ENCODE measurements around the gene ELN. TPM values are rescaled to one million over a fixed set of nuclear protein-coding genes. Genes with fewer than 3 reads are reported as not detected.
"Not testable (repeated sequence)": the region's sequence is repeated elsewhere in the genome, so short reads cannot be mapped to it uniquely, and the experiment has no call there.

Gene ELN
- total RNA-seq, 1 experiment from 2014 or later: not detected

DNA sequence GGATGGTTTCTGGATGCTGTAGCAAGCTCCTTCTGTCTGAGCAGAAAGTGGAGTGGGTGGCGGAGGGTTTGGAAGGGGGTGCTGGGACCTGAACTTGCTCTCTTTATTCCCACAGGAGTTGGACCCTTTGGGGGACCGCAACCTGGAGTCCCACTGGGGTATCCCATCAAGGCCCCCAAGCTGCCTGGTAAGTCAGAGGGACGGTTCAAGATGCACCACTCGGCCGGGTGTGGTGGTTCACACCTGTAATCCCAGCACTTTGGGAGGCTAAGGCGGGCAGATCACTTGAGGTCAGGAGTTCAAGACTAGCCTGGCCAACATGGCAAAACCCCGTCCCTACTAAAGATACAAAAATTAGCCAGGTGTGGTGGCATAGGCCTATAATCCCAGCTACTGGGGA, 18.6 kb downstream of the ELN start:
- not testable (repeated sequence) for DNase-seq; H3K27me3 ChIP-seq (ENCODE audit: low read length); H4K20me1 ChIP-seq (ENCODE audit: insufficient read depth, low read depth, low read length)

DNA sequence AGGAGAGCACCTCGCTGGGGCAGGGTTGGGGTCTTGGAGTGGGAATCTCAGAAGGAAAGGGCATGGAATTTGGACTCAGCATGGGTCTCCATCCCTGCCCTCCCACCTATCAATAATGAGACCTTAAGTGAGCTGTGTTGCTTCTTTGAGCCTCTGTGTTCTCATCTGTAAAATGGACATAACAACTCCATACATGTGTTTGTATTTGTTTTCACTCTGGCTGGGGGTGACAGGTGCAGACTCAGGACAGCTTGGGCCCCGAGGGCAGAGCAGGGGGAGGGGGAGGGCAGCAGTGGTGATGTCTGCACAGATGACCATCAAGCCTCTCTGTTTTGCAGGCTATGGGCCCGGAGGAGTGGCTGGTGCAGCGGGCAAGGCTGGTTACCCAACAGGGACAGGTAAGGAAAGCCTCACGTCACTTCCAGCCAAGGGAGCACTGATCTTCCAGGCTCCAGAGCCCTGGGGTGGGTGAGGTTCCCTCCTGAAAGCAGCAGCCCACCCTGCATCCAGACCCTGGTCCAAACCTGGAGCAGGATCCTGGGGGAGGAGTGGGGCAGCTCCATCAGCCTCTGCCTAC, 19.9 kb downstream of the ELN start:
- Histone ChIP-seq H3K36me3 (ENCODE audit: insufficient read depth, low read length) (no peaks in the 10 kb centered on the region), H3K9ac (ENCODE audit: low read length) (no peak overlapping the region), H4K20me1 (ENCODE audit: insufficient read depth, low read depth, low read length) (0 out of 2 replicates have a peak, but pooled peaks cover 3% of the 10 kb centered on the region), H3K4me1 (ENCODE audit: low read length) (peaks cover 3% of the 10 kb centered on the region; the same call in 1 of the 2 replicates), H3K4me2 (ENCODE audit: low read depth, low read length, poor library complexity, severe bottlenecking) (no peak overlapping the region), H3K9me2 (replicated peaks; ENCODE audit: insufficient read depth, low read length) (no peaks in the 10 kb centered on the region), H3K27me3 (ENCODE audit: low read length) (no peaks in the 10 kb centered on the region), H3K27ac (ENCODE audit: low read length) (no peak overlapping the region), H3K9me3 (ENCODE audit: low read length) (no peaks in the 10 kb centered on the region), H3K79me2 (ENCODE audit: low read length) (no peaks in the 10 kb centered on the region), H2AFZ (ENCODE audit: low read length) (no peak overlapping the region), H3K4me3 (ENCODE audit: low read length) (no peak overlapping the region)
- DNase-seq: no peak

More for the DNA sequence above, 18.6 kb downstream of the ELN start:
- H3K4me3 ChIP-seq (ENCODE audit: low read length); H3K79me2 ChIP-seq (ENCODE audit: low read length); H3K9me3 ChIP-seq (ENCODE audit: low read length); H3K4me1 ChIP-seq (ENCODE audit: low read length); H3K27ac ChIP-seq (ENCODE audit: low read length); H3K9ac ChIP-seq (ENCODE audit: low read length); H3K36me3 ChIP-seq (ENCODE audit: insufficient read depth, low read length); H3K4me2 ChIP-seq (ENCODE audit: low read depth, low read length, poor library complexity, severe bottlenecking); H3K9me2 ChIP-seq (replicated peaks; ENCODE audit: insufficient read depth, low read length); H2AFZ ChIP-seq (ENCODE audit: low read length): not testable (repeated sequence)

DNA sequence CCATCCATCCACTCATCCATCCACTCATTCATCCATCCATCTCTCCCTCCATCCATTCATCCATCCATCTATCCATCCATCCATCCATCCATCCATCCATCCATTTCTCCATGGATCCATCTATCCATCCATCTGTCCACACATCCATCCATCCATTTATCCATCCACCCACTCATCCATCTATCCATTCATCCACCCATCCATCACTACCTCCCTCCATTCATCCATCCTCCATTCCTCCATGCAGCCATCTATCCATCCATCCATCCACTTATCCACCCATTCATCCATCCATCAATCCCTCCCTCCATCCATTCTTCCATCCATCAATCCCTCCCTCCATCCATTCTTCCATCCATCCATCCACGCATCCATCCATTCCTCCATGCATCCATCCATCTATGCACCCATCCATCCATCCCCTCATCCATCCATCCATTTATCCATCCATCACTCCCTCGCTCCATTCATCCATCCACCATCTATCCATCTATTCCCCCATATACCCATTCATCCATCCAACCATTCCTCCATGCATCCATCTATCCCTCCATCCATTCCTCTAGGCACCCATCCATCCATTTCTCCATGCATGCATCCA, 21.1 kb downstream of the ELN start:
- H3K9me3 ChIP-seq (ENCODE audit: low read length): no peaks in the 10 kb centered on the region
- H3K36me3 ChIP-seq (ENCODE audit: insufficient read depth, low read length): no peaks in the 10 kb centered on the region
- no peak overlapping the region for H3K4me3 ChIP-seq (ENCODE audit: low read length)
- H3K4me2 ChIP-seq (ENCODE audit: low read depth, low read length, poor library complexity, severe bottlenecking): no peak overlapping the region
- H3K4me1 ChIP-seq (ENCODE audit: low read length): peaks cover 3% of the 10 kb centered on the region; the same call in 1 of the 2 replicates
- no peaks in the 10 kb centered on the region for H3K27me3 ChIP-seq (ENCODE audit: low read length)
- no peaks in the 10 kb centered on the region for H3K9me2 ChIP-seq (replicated peaks; ENCODE audit: insufficient read depth, low read length)
- DNase-seq: no peak
- H2AFZ ChIP-seq (ENCODE audit: low read length): no peak overlapping the region
- no peaks in the 10 kb centered on the region for H3K79me2 ChIP-seq (ENCODE audit: low read length)
- no peak overlapping the region for H3K9ac ChIP-seq (ENCODE audit: low read length)
- H3K27ac ChIP-seq (ENCODE audit: low read length): no peak overlapping the region
- 0 out of 2 replicates have a peak, but pooled peaks cover 3% of the 10 kb centered on the region for H4K20me1 ChIP-seq (ENCODE audit: insufficient read depth, low read depth, low read length)

DNA sequence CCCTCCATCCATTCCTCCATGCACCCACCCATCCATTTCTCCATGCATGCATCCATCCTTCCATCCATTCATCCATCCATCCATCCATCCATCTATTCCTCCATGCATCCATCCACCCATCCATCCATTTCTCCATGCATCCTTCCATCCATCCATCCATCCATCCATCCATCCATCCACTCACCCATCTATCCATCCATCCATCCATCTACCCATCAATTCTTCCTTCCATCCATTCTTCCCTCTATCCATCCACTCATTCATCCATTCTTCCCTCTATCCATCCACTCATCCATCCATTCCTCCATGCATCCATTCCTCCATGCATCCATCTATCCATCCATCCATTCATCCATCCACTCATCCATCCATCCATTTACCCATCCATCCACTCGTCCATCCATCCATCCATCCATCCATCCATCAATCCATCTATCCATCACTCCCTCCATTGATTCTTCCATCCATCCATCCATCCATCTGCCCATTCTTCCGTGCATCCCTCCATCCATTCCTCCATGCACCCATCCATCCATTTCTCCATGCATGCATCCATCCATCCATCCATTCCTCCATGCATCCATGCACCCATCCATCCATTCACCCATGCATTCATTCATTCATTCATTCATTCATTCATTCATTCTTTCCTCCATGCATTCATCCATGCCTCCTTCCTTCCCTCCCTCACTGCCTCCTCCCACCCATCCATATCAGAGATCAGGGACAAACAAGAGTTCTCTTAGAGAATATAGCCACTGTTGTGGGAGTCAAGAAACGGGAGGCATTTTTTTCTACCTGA, 22.2 kb downstream of the ELN start:
- H3K27ac ChIP-seq (ENCODE audit: low read length): no peak overlapping the region
- H3K9me2 ChIP-seq (replicated peaks; ENCODE audit: insufficient read depth, low read length): no peaks in the 10 kb centered on the region
- H3K36me3 ChIP-seq (ENCODE audit: insufficient read depth, low read length): no peaks in the 10 kb centered on the region

DNA sequence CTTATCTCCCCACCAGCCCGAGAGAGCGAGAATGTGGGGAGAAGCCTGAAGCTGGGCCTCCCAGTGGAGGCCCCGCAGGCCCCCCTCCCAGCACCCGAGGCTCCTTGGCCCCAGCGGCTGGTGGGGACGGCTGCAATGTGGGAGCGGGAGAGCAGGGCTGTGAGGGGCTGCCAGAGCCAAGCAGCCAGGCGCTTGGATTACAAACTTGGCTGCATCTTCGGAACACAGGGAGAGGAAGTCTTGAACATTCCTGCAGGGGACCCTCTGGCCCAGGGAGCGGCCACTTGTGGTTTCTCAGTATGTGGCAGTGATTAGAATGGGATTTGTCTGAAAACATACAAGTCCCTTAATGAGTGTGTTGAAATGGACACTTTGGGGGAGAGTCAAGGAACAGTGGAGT, 23.2 kb downstream of the ELN start:
- Histone ChIP-seq H3K9me2 (replicated peaks; ENCODE audit: insufficient read depth, low read length) (no peaks in the 10 kb centered on the region), H4K20me1 (ENCODE audit: insufficient read depth, low read depth, low read length) (0 out of 2 replicates have a peak, but pooled peaks cover 3% of the 10 kb centered on the region), H2AFZ (ENCODE audit: low read length) (no peak overlapping the region), H3K79me2 (ENCODE audit: low read length) (no peaks in the 10 kb centered on the region), H3K36me3 (ENCODE audit: insufficient read depth, low read length) (no peaks in the 10 kb centered on the region), H3K27me3 (ENCODE audit: low read length) (no peaks in the 10 kb centered on the region), H3K27ac (ENCODE audit: low read length) (no peak overlapping the region), H3K4me2 (ENCODE audit: low read depth, low read length, poor library complexity, severe bottlenecking) (no peak overlapping the region), H3K9me3 (ENCODE audit: low read length) (no peaks in the 10 kb centered on the region), H3K4me1 (ENCODE audit: low read length) (peaks cover 3% of the 10 kb centered on the region; the same call in 1 of the 2 replicates), H3K9ac (ENCODE audit: low read length) (no peak overlapping the region), H3K4me3 (ENCODE audit: low read length) (no peak overlapping the region)
- no peak for DNase-seq

More for the DNA sequence above, 22.2 kb downstream of the ELN start:
- Histone ChIP-seq H3K9ac (ENCODE audit: low read length) (no peak overlapping the region), H3K4me3 (ENCODE audit: low read length) (no peak overlapping the region), H3K4me2 (ENCODE audit: low read depth, low read length, poor library complexity, severe bottlenecking) (no peak overlapping the region), H3K9me3 (ENCODE audit: low read length) (no peaks in the 10 kb centered on the region), H3K79me2 (ENCODE audit: low read length) (no peaks in the 10 kb centered on the region), H3K4me1 (ENCODE audit: low read length) (peaks cover 3% of the 10 kb centered on the region; the same call in 1 of the 2 replicates), H4K20me1 (ENCODE audit: insufficient read depth, low read depth, low read length) (0 out of 2 replicates have a peak, but pooled peaks cover 3% of the 10 kb centered on the region), H3K27me3 (ENCODE audit: low read length) (no peaks in the 10 kb centered on the region), H2AFZ (ENCODE audit: low read length) (no peak overlapping the region)
- DNase-seq: no peak

DNA sequence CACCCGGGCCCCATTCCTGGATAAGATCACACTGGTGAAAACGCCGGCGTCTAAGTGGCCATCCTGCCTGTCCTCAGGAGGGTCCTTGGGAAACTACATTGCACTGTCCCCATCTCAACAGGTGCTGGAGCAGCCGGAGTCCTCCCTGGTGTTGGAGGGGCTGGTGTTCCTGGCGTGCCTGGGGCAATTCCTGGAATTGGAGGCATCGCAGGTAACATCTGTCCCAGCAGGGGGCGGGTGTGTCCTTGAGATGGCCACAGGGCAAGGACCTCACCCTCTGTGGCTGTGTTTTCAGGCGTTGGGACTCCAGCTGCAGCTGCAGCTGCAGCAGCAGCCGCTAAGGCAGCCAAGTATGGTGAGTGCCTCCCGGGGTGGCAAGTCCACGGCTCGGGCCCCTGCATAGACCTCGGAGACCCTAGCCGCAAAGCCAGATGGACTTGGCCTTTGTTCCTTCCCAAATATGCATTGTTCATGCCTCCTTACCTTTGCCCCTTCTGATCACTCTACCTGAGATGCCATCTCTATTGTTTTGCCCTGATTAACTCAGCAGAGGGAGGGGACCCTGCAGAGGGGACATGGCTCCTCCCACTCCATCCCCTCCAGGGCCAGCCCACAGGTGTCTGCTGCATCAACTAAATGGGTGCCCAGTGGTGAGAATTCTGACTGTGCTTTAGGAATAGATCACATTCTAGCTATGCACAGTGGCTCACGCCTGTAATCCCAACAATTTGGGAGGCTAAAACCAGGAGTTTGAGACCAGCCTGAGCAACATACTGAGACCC, 23.8 kb downstream of the ELN start:
- H3K36me3 ChIP-seq (ENCODE audit: insufficient read depth, low read length): no peaks in the 10 kb centered on the region
- no peaks in the 10 kb centered on the region for H3K27me3 ChIP-seq (ENCODE audit: low read length)
- H3K9me3 ChIP-seq (ENCODE audit: low read length): no peaks in the 10 kb centered on the region
- H3K4me2 ChIP-seq (ENCODE audit: low read depth, low read length, poor library complexity, severe bottlenecking): no peak overlapping the region
- no peak overlapping the region for H3K9ac ChIP-seq (ENCODE audit: low read length)
- H3K79me2 ChIP-seq (ENCODE audit: low read length): no peaks in the 10 kb centered on the region
- H4K20me1 ChIP-seq (ENCODE audit: insufficient read depth, low read depth, low read length): 0 out of 2 replicates have a peak, but pooled peaks cover 3% of the 10 kb centered on the region
- no peak overlapping the region for H3K4me3 ChIP-seq (ENCODE audit: low read length)
- peaks cover 3% of the 10 kb centered on the region; the same call in 1 of the 2 replicates for H3K4me1 ChIP-seq (ENCODE audit: low read length)
- H3K27ac ChIP-seq (ENCODE audit: low read length): no peak overlapping the region
- H2AFZ ChIP-seq (ENCODE audit: low read length): no peak overlapping the region
- DNase-seq: peak; percentile 78
- no peaks in the 10 kb centered on the region for H3K9me2 ChIP-seq (replicated peaks; ENCODE audit: insufficient read depth, low read length)

DNA sequence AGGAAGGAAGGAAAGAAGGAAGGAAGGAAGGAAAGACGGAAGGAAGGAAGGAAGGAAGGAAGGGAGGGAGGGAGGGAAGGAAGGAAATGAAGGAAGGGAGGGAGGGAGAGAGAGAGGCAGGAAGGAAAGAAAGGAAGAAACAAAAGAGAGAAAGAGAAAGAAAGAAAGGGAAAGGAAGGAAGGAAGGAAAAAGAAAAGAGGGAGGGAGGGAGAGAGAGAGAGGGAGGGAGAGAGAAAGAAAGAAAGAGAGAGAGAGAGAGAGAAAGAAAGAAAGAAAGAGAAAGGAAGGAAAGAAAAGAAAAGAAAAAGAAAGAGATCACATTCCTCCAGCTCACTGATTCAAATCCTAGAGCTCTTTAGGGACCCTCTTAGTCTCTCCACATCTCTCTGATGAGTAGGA, 24.7 kb downstream of the ELN start:
- Histone ChIP-seq H2AFZ (ENCODE audit: low read length) (no peak overlapping the region), H3K79me2 (ENCODE audit: low read length) (no peaks in the 10 kb centered on the region), H3K27ac (ENCODE audit: low read length) (no peak overlapping the region), H3K9ac (ENCODE audit: low read length) (no peak overlapping the region), H3K4me1 (ENCODE audit: low read length) (peaks cover 3% of the 10 kb centered on the region; the same call in 1 of the 2 replicates), H4K20me1 (ENCODE audit: insufficient read depth, low read depth, low read length) (0 out of 2 replicates have a peak, but pooled peaks cover 3% of the 10 kb centered on the region), H3K9me2 (replicated peaks; ENCODE audit: insufficient read depth, low read length) (no peaks in the 10 kb centered on the region), H3K4me3 (ENCODE audit: low read length) (no peak overlapping the region), H3K36me3 (ENCODE audit: insufficient read depth, low read length) (no peaks in the 10 kb centered on the region), H3K27me3 (ENCODE audit: low read length) (no peaks in the 10 kb centered on the region), H3K4me2 (ENCODE audit: low read depth, low read length, poor library complexity, severe bottlenecking) (no peak overlapping the region), H3K9me3 (ENCODE audit: low read length) (no peaks in the 10 kb centered on the region)
- no peak for DNase-seq

Measured in Karpas-422 (cell line).